HUDEP-2 (cell line): Measurements from ENCODE around the gene SCMH1.

Experiments
- DNase-seq, 76 experiments: peaks; one replicate each; lab custom pipeline; 2025; ENCODE audit not compliant: unreplicated experiment in 76 of 76; lab: John Stamatoyannopoulos, UW

SCMH1 gene

GRCh38 chr1:41013796-41014195, 228.3 kb downstream of the SCMH1 start:
- DNase-seq: no peak

DNA sequence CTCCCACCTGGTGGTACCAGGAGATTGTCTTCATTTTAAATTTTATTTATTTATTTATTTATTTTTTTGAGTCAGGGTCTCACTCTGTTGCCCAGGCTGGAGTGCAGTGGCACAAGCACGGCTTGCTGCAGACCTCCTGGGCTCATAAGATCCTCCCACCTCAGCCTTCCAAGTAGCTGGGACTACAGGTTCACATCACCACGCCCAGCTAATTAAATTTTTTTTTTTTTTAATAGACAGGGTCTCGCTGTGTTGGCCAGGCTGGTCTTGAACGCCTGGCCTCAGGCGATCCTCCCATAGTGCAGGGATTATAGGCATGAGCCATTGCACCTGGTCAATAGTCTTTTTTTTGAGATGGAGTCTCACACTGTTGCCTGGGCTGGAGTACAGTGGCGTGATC, 229.1 kb downstream of the SCMH1 start:
- DNase-seq: no peak

DNA sequence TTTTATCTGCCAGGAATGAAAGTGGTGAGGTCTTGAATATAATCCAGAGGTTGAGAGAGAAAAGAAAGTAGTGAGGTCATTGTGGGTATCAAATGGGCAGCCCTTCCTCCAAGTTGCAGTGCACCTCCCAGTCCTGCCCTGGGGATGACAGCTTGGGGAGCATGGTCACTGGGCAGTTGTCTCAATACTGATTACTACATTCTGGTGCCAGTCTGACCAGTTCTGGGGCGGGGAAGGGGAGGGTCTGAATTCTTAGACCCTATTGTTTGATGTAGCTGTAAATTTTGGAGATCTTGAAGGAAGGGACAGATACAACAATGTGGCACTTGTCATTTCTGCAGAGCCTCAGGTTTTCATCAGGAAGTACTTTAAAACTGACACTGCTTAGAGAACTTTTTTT, 231.8 kb downstream of the SCMH1 start:
- DNase-seq: no peak

DNA sequence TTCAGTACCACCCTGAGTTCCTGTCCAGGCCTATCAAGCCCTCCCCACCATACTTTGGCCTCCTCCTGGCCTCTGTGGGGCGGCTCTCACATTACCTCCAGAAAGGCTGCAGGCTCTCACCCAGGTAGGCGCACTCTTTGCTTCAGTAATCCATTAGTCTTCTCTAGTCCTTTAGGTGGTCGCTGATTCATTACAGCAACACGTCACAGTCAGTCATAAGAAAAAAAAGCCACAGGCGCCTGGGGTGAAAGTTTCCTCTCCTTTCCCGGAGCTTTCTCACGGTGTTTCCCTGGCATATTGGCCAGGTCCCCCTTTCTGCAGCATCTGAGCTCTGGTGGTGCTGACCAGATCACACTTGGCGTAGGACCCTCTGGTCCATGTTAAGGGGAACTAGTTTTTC, 232.6 kb downstream of the SCMH1 start:
- DNase-seq: no peak

- no peak for DNase-seq
Measured at GRCh38 chr1:41006942-41007865, 234.9 kb downstream of the SCMH1 start.

DNA sequence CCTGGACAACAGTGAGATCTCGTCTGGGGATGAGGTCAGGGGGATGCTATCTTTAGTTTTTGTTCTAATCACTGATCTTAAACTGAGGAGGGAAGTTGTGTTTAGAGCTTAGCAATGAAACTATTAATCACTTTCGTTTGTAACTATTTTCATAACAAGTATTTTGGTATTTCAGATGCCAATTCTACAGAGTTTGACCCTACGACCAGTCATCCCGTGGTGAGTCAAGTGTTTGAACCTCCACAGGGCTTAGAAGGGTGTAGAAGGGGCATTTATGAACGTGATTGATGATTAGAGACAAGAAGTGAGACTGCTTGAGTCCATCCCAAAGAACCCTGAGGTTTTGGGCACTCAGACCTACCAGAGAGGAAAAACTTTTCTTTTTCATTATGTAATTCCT, 236.2 kb downstream of the SCMH1 start:
- DNase-seq: no peak

DNA sequence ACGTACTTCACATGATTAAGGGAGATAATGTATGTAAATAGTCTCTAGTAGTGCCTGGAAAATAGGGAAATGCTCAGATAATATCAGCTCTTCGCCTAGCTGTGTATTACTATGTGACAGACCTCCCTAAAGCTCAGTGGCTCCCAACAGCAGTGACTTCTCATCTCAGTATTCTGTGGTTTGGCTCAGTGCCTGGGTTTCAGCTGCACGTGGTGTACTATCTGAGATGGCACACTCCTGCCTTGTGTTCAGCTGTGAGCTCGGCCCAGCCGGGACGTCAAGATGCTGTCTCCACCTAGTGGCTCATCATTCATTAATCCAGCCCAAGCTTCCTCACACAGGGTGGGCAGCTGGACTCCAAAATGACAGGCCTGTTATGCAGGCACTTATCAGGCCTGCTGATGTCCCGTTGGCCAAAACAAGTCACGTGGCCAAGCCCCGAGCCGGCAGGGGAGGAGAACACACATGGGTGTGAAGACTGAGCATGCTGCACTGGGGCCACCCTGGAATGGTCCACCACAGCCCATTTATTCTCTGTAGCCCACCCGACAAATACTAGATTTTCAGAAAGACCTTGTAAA, 238.4 kb downstream of the SCMH1 start:
- DNase-seq: peak in 75 of 76 experiments; percentile 48 to 99 (median 96)

DNA sequence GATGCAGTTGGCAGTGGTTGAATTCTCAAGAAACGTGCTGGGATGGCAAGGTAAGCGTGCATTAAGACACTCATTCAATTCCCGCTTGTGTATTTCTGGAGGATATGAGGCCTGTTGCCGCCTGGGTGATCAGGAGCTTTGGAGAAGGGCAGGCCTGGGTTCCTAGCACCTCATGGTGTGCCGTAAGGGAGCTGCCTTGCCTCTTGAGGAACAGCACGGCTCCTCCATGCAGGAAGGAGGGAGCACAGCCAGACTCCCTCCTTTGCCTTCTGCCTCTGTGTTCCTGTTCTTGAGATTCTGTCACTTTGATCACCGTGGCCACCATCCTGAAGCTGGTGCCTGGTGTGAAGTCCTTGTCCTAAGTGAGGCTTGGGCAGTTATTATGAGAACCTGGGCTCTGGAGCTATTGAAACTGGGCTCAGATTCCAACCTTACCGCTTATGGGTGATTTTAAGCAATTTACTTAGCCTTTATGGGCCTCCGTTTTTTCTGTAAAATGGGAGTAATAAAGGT, 238.9 kb downstream of the SCMH1 start:
- no peak for DNase-seq

DNA sequence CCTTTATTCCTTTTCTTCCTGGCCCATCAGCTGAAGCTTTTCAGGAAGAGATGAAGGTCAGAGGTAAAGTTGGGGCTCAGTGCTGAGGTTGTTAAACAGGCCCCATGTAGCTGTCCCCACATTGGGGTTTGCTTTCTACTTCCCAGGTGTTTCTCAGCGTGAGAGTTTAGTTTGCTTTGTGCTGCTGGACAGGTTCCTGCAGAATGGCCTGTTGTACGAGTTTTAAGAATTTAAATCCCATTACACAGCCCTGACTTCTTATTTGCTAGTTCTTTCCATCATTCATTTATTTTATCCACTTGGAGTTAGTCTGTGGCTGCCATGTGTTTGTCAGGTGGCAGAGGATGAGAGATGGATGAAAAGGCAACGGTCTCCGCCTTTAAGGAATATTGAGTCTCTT, 243.4 kb downstream of the SCMH1 start:
- DNase-seq: no peak

DNA sequence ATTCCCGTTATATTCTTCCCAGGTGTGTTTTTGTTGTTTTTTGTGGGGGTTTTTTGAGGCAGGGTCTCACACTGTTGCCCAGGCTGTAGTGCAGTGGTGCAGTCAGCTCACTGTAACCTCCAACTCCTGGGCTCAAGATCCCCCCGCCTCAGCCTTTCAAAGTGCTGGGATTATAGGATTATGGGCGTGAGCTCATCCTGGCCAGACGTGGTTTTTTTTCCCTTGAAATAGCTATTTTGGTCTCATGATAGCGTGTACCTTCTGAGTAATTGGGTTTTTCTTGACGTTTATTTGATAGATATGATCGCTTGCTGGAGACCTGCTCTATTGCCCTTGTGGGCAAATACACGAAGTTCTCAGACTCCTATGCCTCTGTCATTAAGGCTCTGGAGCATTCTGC, 245.0 kb downstream of the SCMH1 start:
- DNase-seq: no peak

GRCh38 chr1:40989066-40989465, 253.0 kb downstream of the SCMH1 start:
- DNase-seq: no peak

DNA sequence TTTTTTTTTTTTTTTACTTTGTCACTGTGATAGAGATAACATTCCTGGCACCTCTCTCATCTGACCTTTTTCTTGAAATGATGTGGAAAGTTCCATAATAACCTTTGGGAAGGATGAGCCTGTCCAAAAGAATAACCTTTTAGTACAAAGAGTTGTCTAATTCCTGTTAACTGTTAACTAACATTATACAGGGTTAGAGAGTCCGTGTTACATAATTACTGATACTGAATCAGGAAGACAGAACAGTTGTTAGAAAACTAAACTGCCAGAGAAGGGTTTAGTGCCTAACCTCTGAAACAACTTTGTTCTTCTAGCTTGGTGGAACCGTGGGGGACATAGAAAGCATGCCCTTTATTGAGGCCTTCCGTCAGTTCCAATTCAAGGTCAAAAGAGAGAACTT, 253.8 kb downstream of the SCMH1 start:
- DNase-seq: no peak

GRCh38 chr1:40987439-40988276, 254.4 kb downstream of the SCMH1 start:
- no peak for DNase-seq

GRCh38 chr1:40986956-40987355, 255.2 kb downstream of the SCMH1 start:
- DNase-seq: no peak

- no peak for DNase-seq
Measured at GRCh38 chr1:40986328-40986783, 255.8 kb downstream of the SCMH1 start.

GRCh38 chr1:40985875-40986274, 256.2 kb downstream of the SCMH1 start:
- DNase-seq: no peak

- DNase-seq: no peak
Measured at GRCh38 chr1:40985161-40985560, 256.9 kb downstream of the SCMH1 start.

DNA sequence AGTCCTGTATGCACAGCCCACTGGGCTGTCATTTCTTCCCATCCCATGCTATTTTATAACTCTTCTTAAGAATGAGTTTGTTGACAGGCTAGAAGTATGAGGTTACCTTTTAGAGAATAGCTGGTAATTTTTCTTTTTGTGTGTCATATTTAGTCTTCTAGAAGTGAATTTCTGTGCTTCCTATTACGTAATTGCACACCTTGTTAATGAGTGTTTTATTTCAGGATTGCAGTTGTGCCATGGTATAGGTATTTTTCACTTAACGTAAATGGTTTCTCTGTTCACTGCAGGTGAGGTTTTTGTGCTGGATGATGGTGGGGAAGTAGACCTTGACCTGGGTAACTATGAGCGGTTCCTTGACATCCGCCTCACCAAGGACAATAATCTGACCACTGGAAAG, 257.6 kb downstream of the SCMH1 start:
- no peak for DNase-seq

- no peak for DNase-seq
Measured at GRCh38 chr1:40984066-40984465, 258.0 kb downstream of the SCMH1 start.

GRCh38 chr1:40983286-40983685, 258.8 kb downstream of the SCMH1 start:
- DNase-seq: no peak

GRCh38 chr1:40982721-40983120, 259.4 kb downstream of the SCMH1 start:
- no peak for DNase-seq
